Activated CD8-positive, alpha-beta memory T cell treated with anti-CD3 and anti-CD28 coated beads, Interleukin-2, amount 50 U/mL, for 1 hour (primary cell): ENCODE measurements around the gene EXTL1.

Experiments used
- DNase-seq: peaks from one replicate; pipeline ENCODE4 v3.0.0-alpha.2; 2020; ENCODE audit errors: extremely low read depth

EXTL1 gene

DNA sequence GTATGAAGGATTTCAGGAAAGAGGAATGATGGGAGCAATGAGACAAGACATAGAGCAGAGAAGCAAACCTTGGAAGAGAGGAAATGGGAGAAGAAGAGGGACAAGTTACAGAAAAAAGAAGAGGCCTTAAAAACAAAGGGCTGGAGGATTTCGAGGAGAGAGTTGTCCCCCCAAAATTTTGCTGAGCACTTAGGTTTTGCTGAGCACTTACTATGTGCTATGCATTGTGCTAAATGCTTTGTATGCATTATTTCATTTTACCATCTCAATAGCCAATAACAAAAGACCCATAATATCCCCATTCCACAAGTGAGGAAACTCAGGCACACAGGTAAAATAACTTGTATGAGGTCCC lies 48.3 kb downstream of the EXTL1 start:
- no peak for DNase-seq

DNA sequence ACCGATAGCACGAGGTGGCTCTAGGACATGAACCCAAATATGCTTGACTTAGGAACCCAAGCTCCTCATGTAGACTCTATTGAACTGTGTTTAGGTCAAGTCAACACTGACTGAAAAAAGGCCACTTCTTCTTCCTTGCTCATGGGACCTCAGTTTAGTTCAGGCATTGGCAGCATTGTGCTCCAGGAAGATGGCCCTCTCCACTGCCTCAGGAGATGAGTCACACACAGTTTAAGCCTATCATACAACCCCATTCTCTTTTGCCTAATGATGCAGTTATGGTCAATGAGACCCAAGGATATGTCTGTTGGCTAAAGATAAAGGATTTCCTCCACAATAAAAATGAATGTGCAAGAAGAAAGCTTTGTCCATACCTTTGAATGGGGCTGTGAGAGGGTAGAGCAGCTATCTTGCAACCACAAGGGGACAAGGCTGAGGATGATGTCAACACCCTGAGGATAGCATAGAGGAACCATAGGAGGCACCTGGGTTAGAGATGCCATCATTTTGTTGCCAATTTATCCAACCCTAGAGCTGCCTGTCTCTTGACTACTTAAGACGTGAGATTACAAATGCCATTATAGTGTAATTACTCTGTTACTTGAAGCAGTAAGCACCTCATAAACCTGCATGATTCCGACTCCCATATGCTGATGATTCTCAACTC lies 48.9 kb downstream of the EXTL1 start:
- no peak for DNase-seq

DNA sequence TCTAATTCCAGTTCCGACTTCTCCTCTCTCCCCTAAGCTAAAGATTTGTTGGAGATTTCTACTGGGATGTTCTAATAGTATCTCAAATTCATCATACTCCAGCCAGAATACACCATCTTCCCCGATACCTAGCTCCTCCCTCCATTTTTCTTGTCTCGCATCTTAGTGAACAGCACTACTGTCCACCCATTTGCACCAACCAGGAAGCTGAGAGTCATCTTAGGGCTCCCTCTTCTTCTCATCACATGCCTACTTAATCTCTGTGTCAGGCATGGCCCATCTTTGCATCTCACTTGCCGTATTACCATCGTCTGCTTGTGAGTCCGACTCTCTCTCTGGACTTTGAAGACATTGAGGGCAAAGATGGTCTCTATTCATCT lies 49.4 kb downstream of the EXTL1 start:
- no peak for DNase-seq

DNA sequence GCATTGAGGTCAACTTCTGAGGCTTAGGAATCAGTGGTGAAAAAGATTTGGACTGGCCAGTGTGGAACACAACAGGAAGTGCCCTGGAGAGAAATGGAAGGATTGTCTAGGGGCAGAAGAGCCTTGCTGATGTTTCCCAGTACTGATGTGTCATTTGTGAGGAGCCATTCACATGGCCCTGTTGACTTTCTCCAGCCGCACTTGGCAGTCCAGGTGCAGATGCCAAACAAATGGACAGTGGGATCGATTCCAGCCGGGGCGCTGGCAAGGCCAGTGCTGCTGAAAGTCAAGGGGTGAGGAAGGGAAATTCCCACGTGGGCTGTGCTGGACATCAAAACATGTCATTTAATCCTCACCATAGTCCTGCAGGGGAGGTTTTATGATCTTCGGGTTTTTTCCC lies 50.7 kb downstream of the EXTL1 start:
- no peak for DNase-seq

DNA sequence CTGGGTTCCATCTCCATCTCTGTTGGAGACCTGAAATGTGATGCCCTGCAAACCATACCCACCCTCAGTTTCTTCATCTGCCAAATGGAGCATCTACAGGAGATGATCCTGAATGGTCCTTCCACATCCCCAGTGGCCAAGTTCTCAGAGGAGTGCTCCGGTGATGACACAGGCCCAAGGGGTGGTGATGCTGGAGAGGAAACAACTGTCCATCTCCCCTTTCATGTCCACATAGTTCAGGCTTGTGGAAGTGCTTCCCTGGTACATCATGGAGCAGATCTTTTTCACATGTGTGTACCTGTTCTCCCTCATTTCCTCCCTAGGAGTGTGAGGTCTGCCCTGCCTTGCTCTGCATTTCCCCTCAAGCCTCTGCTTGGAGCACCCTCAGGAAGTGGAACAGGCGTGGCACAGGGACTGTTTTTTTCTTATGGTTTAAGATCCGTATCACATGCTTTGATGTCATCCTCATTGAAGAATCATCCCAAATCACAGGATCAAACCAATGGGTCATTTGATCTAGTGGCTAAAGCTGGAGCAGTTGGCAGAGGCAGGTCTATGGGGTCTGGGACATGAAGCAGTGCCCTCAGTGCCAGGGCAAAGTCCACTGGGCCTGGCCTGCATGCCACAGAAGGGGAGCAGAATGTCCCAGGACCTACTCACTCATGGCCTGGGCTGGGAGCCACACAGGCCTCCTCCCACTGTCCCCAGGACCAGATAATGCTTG lies 54.0 kb downstream of the EXTL1 start:
- no peak for DNase-seq

DNA sequence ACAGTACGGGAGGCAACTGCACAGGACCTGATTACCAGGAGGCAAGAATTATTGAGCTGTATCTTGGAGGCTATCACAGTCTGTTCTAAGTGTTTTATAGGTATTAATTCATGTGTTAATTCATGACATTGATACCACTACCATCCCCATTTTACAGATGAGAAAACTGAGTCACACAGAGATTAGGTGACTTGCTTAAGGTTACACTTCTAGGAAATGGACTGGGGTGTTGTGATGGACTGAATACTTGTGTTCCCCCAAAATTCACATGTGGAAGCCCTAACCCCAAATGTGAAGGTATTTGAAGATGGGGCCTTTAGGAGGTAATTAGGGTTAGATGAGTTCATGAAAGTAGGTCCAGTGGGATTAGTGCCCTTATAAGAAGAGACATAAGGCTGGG lies 55.9 kb downstream of the EXTL1 start:
- DNase-seq = no peak

DNA sequence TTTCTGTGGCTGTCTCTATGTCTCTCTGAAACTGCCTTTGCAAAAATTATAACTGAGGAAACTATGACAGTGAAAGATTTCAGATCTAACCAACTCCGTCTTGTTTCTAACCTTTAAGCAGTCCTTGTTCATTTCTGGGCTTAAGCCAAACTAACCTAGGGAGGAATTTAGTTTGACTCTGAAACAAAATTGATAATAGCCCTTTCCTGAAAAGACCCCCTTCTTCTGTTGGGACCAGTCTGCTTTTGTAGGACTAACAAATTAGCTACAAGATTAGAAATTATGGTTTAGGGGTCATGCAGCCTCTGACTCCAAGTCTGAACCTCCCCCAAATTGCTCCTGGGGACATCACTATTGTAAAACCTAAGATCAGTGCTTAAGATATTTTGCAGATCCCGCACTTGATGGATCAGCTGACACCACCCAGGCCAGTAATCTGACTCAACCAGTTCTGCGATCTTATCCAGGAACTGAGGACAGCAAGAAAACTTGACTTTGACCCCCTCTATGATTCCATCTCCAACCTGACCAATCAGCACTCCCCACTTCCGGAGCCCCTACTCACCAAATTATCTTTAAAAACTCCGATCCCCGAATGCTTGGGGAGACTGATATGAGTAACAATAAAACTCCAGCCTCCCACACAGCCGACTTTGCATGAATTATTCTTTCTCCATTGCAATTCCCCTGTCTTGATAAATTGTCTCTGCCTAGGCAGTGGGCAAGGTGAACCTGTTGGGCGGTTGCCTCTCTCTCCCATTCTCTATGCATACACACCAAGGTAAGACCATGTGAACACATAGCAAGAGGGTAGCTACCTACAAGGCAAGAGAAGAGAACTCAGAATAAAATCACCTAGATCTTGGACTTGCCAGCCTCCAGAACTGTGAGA lies 57.0 kb downstream of the EXTL1 start:
- no peak for DNase-seq

DNA sequence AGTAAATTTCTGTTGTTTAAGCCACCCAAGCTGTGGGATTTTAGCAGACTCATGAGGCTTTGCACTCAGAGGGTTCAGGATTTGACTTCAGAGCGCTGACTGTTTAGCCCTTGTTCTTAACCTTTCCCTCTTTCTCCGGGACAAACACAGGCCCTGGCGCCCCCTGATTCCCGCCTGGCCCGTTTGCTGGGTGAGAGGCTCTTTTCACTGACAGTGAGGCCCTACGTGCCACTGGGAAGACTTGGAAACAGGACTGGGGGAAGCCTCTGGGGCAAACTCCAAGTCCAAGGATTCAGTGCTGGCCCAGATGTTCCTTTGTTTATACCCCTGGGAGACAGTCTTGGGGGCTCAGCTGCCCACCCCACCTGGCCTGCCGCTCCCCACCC lies 57.6 kb downstream of the EXTL1 start:
- DNase-seq = no peak

DNA sequence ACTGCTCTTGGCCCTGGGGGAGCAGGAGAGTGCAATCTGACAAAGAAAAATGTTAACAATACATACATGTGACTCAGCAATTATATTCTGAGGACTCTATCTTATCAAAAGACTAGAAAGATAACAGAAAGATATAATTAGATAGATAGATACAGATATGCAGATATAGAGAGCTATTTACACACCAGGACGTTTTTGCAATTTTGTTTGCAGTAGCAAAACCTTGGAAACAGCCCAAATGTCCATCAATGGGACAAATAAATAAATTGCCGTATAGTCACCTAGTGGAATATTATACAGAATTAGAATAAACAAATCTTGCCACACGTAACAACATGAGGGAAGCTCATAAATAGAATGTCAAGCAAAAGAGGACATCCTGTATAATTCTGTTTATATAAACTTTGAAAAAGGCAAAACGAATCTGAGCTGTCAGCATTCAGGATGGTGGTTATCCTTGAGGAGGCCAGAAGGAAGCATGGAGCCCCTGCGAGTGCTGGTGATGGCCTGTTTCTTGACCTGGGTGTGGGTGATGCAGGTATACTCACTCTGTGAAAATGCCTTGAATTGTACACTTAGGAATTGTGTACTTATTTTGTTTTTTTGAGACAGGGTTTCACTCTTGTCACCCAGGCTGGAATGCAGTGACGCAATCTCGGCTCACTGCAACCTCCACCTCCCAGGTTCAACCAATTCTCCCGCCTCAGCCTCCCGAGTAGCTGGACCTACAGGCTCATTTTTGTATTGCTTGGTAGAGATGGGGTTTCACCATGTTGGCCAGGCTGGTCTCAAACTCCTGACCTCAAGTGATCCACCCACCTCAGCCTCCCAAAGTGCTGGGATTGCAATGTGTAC lies 58.6 kb downstream of the EXTL1 start:
- no peak for DNase-seq

DNA sequence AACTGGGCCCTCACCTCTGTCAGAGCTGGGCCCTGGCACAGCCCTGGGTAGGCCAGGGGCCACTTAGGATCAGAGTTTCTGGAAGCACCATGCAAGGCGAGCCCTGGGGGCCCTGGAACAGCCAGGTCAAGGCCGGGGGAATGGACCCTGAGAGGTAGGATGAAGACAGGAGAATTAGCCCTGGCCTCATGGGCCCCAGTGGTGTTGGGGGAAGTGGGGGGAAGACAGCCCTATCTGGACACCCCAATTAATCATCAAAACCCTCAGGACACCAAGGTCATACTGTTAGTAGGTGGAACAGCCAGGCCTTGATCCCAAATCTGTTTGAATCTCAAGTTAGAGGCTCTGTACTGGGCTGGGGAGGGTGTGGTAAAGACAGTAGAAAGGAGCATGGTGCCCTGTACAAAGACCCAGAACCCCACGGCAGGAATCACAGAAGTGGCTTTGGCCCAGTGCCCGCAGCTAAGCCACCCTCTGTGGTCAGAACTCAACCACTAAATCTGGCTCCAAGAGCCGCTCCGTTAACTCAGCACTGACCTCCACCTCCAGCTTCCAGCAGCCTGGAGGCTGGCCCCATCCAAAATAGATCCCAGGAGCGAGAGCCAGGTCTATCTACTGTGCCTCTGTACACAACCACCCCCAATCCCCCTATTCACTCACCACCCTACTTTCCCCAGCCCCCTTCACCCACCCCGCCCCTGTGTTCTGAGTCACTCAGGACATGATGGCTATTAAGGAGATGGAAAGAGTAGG lies 59.9 kb downstream of the EXTL1 start:
- no peak for DNase-seq

GRCh38 chr1:26082020-26082350 lies 60.4 kb downstream of the EXTL1 start:
- no peak for DNase-seq

GRCh38 chr1:26083208-26083607 lies 61.6 kb downstream of the EXTL1 start:
- no peak for DNase-seq

- DNase-seq = no peak
Observed at GRCh38 chr1:26084091-26084561, 62.6 kb downstream of the EXTL1 start.

- no peak for DNase-seq
Observed at GRCh38 chr1:26084844-26085243, 63.3 kb downstream of the EXTL1 start.
